ENCODE data around the gene FER. TPM values are rescaled to one million over a fixed set of nuclear protein-coding genes. Genes with fewer than 3 reads are reported as not detected.
A peak's percentile ranks its signal among the peaks of the same experiment; 100 is the strongest.

Gene FER
- total and polyA plus RNA-seq, 9 of the 15 experiments (the other 6 are each of a cell fraction or from before 2014, with no cell fraction given), result 6.7 to 18.2 (median 8.9) TPM

DNA sequence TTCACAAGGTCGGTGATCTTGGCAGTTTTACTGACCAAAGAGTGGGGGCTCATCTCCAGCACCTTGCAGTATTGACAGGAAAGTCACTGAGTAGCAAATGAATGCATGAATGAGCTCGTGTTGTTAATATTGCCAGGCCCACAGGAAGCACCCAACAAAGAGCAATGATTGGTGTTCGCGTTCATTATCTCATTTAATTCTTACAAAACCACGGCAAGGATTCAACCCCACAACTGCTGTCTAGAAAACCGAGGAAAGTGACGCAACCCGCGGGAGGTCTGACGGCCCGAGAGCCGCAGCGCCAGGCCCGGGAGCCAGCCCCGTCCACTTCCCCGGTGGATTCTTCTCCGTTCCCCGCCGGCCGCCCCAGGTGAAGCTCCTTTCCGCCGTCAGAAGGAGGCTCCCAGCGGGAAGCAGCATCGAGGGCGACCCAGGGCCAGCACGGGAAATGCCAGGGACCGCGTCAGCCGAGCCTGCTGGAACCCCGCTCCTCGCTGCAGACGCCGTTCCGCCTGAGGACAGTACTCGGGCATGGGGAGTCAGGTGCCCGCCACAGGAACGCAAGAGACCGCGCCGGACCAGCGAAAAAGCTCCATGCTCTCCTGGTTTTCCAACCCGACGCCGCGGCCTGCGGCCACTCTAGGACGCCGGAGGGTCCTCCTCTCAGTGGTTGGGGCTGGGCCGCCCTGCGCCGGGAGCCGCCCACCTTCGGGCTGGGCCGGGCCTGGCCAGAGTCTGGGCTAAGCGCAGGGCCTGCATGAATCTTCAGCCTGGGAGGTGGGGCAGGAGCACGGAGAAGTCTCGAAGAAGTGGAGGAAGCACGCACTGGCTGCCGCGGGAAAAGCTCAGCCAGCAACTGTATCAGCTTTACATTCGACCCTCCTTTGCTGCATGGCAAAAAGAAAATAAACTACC is 19.8 kb upstream of the FER start (continued):
- TF ChIP-seq ZNF764 (CRISPR knock-in tag; IDR thresholded peaks at IDR 0.05; ENCODE audit: low read depth) (no peak), FOXP1 (CRISPR knock-in tag; IDR thresholded peaks at IDR 0.05) (peak; percentile 84), ZNF133 (CRISPR knock-in tag; IDR thresholded peaks at IDR 0.05) (no peak), POU5F1 (IDR thresholded peaks at IDR 0.05; ENCODE audit: borderline replicate concordance, low read depth, low read length, partially characterized antibody) (no peak), POLR2AphosphoS2 (IDR thresholded peaks at IDR 0.05; ENCODE audit: low read length) (no peak; the same call in 1 of the 2 replicates), RNF2 (IDR thresholded peaks at IDR 0.05) (peak; percentile 64; the same call in 1 of the 2 replicates), HMG20A (CRISPR knock-in tag; conservative IDR thresholded peaks at IDR 0.05) (no peak), CBFA2T3 (IDR thresholded peaks at IDR 0.05) (no peak)
- TF ChIP-seq, protein P1, sequence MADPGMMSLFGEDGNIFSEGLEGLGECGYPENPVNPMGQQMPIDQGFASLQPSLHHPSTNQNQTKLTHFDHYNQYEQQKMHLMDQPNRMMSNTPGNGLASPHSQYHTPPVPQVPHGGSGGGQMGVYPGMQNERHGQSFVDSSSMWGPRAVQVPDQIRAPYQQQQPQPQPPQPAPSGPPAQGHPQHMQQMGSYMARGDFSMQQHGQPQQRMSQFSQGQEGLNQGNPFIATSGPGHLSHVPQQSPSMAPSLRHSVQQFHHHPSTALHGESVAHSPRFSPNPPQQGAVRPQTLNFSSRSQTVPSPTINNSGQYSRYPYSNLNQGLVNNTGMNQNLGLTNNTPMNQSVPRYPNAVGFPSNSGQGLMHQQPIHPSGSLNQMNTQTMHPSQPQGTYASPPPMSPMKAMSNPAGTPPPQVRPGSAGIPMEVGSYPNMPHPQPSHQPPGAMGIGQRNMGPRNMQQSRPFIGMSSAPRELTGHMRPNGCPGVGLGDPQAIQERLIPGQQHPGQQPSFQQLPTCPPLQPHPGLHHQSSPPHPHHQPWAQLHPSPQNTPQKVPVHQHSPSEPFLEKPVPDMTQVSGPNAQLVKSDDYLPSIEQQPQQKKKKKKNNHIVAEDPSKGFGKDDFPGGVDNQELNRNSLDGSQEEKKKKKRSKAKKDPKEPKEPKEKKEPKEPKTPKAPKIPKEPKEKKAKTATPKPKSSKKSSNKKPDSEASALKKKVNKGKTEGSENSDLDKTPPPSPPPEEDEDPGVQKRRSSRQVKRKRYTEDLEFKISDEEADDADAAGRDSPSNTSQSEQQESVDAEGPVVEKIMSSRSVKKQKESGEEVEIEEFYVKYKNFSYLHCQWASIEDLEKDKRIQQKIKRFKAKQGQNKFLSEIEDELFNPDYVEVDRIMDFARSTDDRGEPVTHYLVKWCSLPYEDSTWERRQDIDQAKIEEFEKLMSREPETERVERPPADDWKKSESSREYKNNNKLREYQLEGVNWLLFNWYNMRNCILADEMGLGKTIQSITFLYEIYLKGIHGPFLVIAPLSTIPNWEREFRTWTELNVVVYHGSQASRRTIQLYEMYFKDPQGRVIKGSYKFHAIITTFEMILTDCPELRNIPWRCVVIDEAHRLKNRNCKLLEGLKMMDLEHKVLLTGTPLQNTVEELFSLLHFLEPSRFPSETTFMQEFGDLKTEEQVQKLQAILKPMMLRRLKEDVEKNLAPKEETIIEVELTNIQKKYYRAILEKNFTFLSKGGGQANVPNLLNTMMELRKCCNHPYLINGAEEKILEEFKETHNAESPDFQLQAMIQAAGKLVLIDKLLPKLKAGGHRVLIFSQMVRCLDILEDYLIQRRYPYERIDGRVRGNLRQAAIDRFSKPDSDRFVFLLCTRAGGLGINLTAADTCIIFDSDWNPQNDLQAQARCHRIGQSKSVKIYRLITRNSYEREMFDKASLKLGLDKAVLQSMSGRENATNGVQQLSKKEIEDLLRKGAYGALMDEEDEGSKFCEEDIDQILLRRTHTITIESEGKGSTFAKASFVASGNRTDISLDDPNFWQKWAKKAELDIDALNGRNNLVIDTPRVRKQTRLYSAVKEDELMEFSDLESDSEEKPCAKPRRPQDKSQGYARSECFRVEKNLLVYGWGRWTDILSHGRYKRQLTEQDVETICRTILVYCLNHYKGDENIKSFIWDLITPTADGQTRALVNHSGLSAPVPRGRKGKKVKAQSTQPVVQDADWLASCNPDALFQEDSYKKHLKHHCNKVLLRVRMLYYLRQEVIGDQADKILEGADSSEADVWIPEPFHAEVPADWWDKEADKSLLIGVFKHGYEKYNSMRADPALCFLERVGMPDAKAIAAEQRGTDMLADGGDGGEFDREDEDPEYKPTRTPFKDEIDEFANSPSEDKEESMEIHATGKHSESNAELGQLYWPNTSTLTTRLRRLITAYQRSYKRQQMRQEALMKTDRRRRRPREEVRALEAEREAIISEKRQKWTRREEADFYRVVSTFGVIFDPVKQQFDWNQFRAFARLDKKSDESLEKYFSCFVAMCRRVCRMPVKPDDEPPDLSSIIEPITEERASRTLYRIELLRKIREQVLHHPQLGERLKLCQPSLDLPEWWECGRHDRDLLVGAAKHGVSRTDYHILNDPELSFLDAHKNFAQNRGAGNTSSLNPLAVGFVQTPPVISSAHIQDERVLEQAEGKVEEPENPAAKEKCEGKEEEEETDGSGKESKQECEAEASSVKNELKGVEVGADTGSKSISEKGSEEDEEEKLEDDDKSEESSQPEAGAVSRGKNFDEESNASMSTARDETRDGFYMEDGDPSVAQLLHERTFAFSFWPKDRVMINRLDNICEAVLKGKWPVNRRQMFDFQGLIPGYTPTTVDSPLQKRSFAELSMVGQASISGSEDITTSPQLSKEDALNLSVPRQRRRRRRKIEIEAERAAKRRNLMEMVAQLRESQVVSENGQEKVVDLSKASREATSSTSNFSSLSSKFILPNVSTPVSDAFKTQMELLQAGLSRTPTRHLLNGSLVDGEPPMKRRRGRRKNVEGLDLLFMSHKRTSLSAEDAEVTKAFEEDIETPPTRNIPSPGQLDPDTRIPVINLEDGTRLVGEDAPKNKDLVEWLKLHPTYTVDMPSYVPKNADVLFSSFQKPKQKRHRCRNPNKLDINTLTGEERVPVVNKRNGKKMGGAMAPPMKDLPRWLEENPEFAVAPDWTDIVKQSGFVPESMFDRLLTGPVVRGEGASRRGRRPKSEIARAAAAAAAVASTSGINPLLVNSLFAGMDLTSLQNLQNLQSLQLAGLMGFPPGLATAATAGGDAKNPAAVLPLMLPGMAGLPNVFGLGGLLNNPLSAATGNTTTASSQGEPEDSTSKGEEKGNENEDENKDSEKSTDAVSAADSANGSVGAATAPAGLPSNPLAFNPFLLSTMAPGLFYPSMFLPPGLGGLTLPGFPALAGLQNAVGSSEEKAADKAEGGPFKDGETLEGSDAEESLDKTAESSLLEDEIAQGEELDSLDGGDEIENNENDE (IDR thresholded peaks at IDR 0.05; ENCODE audit: low read depth, low read length), result no peak
- TF ChIP-seq, protein P2, sequence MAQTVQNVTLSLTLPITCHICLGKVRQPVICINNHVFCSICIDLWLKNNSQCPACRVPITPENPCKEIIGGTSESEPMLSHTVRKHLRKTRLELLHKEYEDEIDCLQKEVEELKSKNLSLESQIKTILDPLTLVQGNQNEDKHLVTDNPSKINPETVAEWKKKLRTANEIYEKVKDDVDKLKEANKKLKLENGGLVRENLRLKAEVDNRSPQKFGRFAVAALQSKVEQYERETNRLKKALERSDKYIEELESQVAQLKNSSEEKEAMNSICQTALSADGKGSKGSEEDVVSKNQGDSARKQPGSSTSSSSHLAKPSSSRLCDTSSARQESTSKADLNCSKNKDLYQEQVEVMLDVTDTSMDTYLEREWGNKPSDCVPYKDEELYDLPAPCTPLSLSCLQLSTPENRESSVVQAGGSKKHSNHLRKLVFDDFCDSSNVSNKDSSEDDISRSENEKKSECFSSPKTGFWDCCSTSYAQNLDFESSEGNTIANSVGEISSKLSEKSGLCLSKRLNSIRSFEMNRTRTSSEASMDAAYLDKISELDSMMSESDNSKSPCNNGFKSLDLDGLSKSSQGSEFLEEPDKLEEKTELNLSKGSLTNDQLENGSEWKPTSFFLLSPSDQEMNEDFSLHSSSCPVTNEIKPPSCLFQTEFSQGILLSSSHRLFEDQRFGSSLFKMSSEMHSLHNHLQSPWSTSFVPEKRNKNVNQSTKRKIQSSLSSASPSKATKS (CRISPR knock-in tag; IDR thresholded peaks at IDR 0.05), result no peak
- TF ChIP-seq, protein P3, sequence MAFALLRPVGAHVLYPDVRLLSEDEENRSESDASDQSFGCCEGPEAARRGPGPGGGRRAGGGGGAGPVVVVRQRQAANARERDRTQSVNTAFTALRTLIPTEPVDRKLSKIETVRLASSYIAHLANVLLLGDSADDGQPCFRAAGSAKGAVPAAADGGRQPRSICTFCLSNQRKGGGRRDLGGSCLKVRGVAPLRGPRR (CRISPR knock-in tag; IDR thresholded peaks at IDR 0.05), result no peak
